ENCODE data around the gene SNRPF. TPM values are rescaled to one million over a fixed set of nuclear protein-coding genes. Genes with fewer than 3 reads are reported as not detected.
"Not testable (repeated sequence)": the region's sequence is repeated elsewhere in the genome, so short reads cannot be mapped to it uniquely, and the experiment has no call there.

SNRPF gene
- 17.2 TPM for total RNA-seq

DNA sequence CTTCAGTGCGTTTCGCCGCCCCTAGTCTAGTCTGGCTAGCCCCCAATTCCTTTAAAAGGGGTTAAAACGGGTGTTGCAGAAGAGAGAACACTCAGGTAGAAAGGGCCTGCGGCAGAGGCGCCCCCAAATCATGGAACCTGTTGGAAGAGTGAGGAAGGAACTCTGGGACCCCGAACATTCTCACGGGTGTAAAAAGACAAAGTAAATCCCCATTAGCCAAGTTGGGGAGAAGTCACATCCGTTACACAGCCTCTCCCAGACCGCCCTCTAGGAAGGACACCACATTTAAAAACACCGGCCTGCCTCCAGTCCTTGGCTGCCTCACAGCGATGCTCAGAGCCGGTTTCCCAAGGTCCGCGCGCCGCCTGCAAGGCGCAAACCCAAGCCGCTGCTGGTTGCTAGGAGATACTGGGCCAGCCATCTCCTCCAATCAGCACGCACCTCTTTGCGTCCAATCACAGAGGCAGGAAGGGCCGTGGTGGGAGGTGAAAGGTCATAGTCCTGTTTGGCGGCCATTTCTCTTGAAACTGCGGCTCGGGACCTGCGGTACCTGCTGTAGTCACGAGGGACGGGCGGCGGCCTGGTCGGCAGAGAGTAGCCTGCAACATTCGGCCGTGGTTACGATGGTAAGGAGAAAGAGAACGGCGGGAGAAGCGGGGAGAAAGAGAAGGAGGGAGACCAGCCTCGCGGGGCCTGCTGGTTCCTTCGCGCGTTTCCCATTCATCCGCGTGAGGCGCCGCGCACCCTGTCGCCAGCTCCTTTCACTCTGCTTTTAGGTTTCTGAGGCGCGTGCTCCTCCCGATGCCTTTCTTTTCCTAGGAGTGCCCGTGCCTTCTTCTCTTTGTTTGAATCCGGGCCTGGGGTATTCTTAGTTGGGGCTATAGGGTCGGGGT is at the start of gene SNRPF:
Gene SNRPF, plus strand, starts transcription at position 502 of the 893 bp plus-strand sequence. Its CDS starts 122 bp downstream, at position 624.
- Histone ChIP-seq H3K9ac (ENCODE audit: low read depth in 1 of 3, low read length in 3 of 3) (peak within 1 kb of the TSS; percentile 81 to 89 (median 87)), H3K27me3 (ENCODE audit: control insufficient read depth in 3 of 3, insufficient read depth in 3 of 3, low read length in 3 of 3) (no peaks in the 10 kb centered on the region), H3K27ac (ENCODE audit: low read depth, low read length) (peak within 1 kb of the TSS; percentile 78), H3K4me3 (ENCODE audit: low read length in 3 of 3) (peak within 1 kb of the TSS; percentile 81 to 95 (median 91)), H3K36me3 (ENCODE audit: control insufficient read depth in 3 of 3, insufficient read depth in 3 of 3, low read length in 3 of 3) (peaks cover 8 to 25% (median 17%) of the 10 kb centered on the region in 3 donors), H3K4me1 (ENCODE audit: control insufficient read depth in 3 of 3, insufficient read depth in 3 of 3, low read length in 3 of 3) (peaks cover 10 to 27% (median 16%) of the 10 kb centered on the region in 3 donors), H3K9me3 (ENCODE audit: control insufficient read depth in 3 of 3, low read length in 3 of 3) (no peaks in the 10 kb centered on the region)

DNA sequence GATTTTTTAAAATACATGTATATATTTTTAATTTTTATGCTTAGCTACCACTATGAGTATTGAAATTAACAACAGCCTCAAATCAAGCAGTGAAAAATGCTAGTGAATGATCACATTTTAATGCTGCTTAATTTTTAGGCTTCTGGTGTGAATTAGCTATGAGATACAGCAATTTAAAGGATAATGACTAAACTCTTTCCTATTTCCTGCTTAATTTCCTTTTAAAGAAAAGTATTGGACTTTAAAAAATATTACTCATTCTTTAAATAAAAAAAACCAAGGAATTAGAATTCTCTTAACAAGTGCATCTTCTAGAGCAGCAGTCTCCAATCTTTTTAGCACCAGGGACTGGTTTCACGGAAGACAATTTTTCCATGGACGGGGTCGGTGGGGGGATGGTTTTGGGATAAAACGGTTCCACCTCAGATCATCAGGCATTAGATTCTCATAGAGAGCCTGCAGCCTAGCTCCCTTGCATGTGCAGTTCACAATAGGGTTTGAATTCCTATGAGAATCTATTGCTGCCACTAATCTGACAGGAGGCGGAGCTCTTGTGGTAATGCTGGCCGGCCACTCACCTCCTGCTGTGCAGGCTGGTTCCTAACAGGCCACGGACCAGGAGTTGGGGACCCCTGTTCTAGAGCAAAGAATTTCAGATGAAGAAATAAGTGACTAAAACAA is 49.6 kb upstream of the SNRPF start:
- Histone ChIP-seq H3K27me3 (ENCODE audit: control insufficient read depth in 3 of 3, insufficient read depth in 3 of 3, low read length in 3 of 3) (no peaks in the 10 kb centered on the region), H3K36me3 (ENCODE audit: control insufficient read depth in 3 of 3, insufficient read depth in 3 of 3, low read length in 3 of 3) (no peaks in the 10 kb centered on the region), H3K27ac (ENCODE audit: low read depth, low read length) (no peak overlapping the region), H3K4me3 (ENCODE audit: low read length in 3 of 3) (no peak overlapping the region), H3K9me3 (ENCODE audit: control insufficient read depth in 3 of 3, low read length in 3 of 3) (no peaks in the 10 kb centered on the region), H3K9ac (ENCODE audit: low read depth in 1 of 3, low read length in 3 of 3) (no peak overlapping the region), H3K4me1 (ENCODE audit: control insufficient read depth in 3 of 3, insufficient read depth in 3 of 3, low read length in 3 of 3) (no peaks in the 10 kb centered on the region)

DNA sequence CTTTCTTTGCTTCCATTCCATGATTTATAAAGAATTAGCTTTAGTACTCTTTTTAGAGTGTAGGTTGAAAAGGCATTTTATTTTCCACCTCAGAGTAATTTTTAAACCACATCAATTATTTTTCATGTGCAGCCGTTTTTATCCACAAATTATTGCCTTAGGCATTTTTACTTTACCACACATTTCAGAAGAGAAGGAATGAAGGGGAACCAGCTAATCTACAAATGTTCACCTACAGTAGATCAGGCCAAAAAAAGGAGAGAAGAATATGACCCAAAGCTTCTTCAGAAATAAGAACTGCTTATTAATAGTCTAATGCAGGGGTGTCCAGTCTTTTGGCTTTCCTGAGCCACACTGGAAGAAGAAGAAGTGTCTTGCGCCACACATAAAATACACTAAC is 48.3 kb upstream of the SNRPF start:
- Histone ChIP-seq H3K9ac (ENCODE audit: low read depth in 1 of 3, low read length in 3 of 3) (no peak overlapping the region), H3K36me3 (ENCODE audit: control insufficient read depth in 3 of 3, insufficient read depth in 3 of 3, low read length in 3 of 3) (no peaks in the 10 kb centered on the region), H3K4me3 (ENCODE audit: low read length in 3 of 3) (no peak overlapping the region), H3K27me3 (ENCODE audit: control insufficient read depth in 3 of 3, insufficient read depth in 3 of 3, low read length in 3 of 3) (no peaks in the 10 kb centered on the region), H3K4me1 (ENCODE audit: control insufficient read depth in 3 of 3, insufficient read depth in 3 of 3, low read length in 3 of 3) (no peaks in the 10 kb centered on the region), H3K27ac (ENCODE audit: low read depth, low read length) (no peak overlapping the region), H3K9me3 (ENCODE audit: control insufficient read depth in 3 of 3, low read length in 3 of 3) (no peaks in the 10 kb centered on the region)

DNA sequence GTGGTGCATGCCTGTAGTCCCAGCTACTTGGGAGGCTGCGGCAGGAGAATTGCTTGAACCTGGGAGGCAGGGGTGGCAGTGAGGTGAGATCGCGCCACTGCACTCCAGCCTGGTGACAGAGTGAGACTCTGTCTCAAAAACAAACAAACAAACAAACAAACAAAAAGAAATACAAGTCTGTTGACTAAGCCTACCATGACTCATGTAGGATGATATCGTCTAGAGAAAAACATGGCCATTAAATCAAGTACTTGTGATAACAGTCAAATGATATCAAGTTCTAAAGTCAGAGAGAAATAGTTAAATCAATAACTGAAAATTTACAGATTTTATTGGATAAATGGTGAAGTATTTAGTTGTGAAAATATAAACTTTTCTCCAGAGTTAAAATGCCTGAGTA is 46.6 kb upstream of the SNRPF start:
- not testable (repeated sequence) for H3K36me3 ChIP-seq (ENCODE audit: control insufficient read depth in 3 of 3, insufficient read depth in 3 of 3, low read length in 3 of 3); H3K9ac ChIP-seq (ENCODE audit: low read depth in 1 of 3, low read length in 3 of 3); H3K27ac ChIP-seq (ENCODE audit: low read depth, low read length)

DNA sequence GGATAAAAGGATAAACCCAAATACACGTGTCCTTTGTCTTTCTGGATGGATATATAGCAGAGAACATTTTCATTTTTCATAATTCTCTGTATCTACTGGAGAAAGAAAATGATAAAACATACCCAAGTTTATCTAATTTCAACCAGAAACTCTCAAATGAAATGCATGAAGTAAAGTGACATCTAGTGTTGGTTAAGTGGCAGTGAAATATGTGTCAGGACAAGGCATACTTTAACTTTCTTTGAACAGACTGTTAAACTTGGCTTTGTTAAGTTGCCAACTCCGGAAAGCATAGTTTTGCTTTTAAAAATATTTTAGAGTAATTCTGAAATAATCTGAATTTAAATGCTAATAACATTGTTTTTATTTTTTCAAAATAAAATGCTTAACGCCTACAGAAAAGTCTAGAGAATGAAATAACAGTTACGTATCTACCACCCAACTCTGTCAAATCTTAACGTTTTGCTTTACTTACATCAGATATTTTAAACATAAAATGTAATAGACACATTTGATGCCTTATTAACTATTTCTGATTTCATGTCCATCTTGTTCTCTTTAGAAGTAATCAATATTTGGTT is 43.0 kb upstream of the SNRPF start:
- no peak overlapping the region for H3K4me3 ChIP-seq (ENCODE audit: low read length in 3 of 3)
- no peaks in the 10 kb centered on the region for H3K27me3 ChIP-seq (ENCODE audit: control insufficient read depth in 3 of 3, insufficient read depth in 3 of 3, low read length in 3 of 3)
- no peak overlapping the region for H3K9ac ChIP-seq (ENCODE audit: low read depth in 1 of 3, low read length in 3 of 3)
- H3K27ac ChIP-seq (ENCODE audit: low read depth, low read length) = no peak overlapping the region
- no peaks in the 10 kb centered on the region for H3K36me3 ChIP-seq (ENCODE audit: control insufficient read depth in 3 of 3, insufficient read depth in 3 of 3, low read length in 3 of 3)
- no peaks in the 10 kb centered on the region for H3K4me1 ChIP-seq (ENCODE audit: control insufficient read depth in 3 of 3, insufficient read depth in 3 of 3, low read length in 3 of 3)
- H3K9me3 ChIP-seq (ENCODE audit: control insufficient read depth in 3 of 3, low read length in 3 of 3) = no peaks in the 10 kb centered on the region

More for the DNA sequence above, 46.6 kb upstream of the SNRPF start:
- not testable (repeated sequence) for H3K27me3 ChIP-seq (ENCODE audit: control insufficient read depth in 3 of 3, insufficient read depth in 3 of 3, low read length in 3 of 3); H3K4me1 ChIP-seq (ENCODE audit: control insufficient read depth in 3 of 3, insufficient read depth in 3 of 3, low read length in 3 of 3); H3K9me3 ChIP-seq (ENCODE audit: control insufficient read depth in 3 of 3, low read length in 3 of 3); H3K4me3 ChIP-seq (ENCODE audit: low read length in 3 of 3)

DNA sequence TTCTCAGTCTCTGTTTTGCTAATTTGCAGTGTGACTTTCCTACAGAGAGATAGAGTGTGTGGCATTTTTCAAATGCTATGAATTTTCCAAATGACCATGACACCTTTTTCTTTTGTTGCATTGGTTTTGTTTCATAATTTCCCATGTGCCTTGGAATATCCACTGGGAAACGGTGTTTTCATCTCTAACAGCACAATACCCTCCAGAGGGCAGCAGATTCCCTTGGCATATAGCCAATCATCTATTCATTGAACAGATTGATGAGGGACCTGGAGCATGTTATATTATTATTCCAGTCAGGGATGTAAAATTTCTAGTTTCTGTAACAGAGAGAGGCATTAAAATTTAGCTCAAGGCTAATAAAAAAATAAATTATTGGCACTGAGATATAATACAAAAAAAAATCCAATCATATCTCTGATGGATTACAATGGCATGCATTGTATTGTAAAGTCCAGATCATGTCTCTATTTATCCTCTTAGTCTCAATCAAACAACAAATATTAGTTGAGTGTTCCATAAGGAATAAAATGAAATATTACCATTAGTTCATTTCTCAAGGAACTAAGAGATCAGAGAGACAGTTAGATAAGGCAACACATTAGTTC is 38.6 kb upstream of the SNRPF start:
- H3K9ac ChIP-seq (ENCODE audit: low read depth in 1 of 3, low read length in 3 of 3) = no peak overlapping the region
- no peak overlapping the region for H3K27ac ChIP-seq (ENCODE audit: low read depth, low read length)
- no peaks in the 10 kb centered on the region for H3K27me3 ChIP-seq (ENCODE audit: control insufficient read depth in 3 of 3, insufficient read depth in 3 of 3, low read length in 3 of 3)
- no peak overlapping the region for H3K4me3 ChIP-seq (ENCODE audit: low read length in 3 of 3)
- H3K36me3 ChIP-seq (ENCODE audit: control insufficient read depth in 3 of 3, insufficient read depth in 3 of 3, low read length in 3 of 3) = no peaks in the 10 kb centered on the region
- no peaks in the 10 kb centered on the region for H3K9me3 ChIP-seq (ENCODE audit: control insufficient read depth in 3 of 3, low read length in 3 of 3)
- no peaks in the 10 kb centered on the region for H3K4me1 ChIP-seq (ENCODE audit: control insufficient read depth in 3 of 3, insufficient read depth in 3 of 3, low read length in 3 of 3)

DNA sequence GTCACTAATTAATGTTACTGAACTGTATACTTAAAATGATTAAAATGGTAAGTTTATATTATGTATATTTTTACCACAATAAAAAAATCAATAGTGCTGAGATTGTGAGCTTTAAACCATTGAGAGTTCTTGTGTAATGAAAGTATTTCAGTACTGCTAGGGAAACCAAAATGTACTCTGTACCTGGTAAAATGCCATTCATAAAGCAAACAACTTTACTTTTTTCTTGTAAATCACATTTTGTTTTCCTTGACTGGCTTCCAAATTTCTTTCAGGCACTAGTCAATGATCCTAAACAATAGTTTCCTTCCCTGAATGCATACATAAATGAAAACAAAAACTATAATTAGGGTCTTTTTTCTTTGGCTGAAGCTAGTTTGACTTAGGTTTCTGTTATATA is 29.4 kb upstream of the SNRPF start:
- H3K27ac ChIP-seq (ENCODE audit: low read depth, low read length) = no peak overlapping the region
- no peaks in the 10 kb centered on the region for H3K27me3 ChIP-seq (ENCODE audit: control insufficient read depth in 3 of 3, insufficient read depth in 3 of 3, low read length in 3 of 3)
- no peaks in the 10 kb centered on the region for H3K36me3 ChIP-seq (ENCODE audit: control insufficient read depth in 3 of 3, insufficient read depth in 3 of 3, low read length in 3 of 3)

DNA sequence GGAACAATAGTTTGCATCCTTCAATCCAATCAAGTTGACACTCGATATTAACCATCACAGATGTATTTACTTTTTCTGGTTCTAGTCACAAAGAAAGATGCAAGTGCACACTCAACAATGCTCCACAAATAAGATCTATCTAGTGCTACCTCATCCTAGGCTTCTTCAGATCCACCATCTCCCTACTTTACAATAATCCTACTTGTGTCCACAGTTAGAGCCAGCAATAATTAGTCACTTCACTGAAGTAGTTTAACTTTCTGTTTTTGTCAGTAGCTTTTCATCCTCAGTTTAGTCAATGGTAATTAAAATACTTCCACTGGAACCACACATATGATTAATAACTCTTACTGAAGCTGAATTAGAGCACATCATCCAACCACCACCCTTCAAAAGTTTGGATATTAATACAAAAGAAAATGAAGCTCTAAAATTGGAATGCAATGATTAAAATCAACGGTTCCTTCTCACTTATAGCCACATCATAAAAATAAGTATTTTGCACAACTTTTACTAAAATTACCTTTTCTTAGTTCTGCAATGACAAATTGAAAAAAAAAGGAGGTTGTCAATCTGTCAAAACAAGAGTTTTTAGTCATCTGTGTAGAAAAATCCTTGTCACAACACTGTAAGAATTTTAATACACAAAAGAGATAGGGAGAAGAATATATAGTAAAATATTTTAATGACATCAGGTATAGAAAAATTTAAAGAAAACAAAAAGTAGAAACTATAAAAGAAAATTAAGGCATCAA is 28.2 kb upstream of the SNRPF start:
- Histone ChIP-seq H3K27me3 (ENCODE audit: control insufficient read depth in 3 of 3, insufficient read depth in 3 of 3, low read length in 3 of 3) (no peaks in the 10 kb centered on the region), H3K9me3 (ENCODE audit: control insufficient read depth in 3 of 3, low read length in 3 of 3) (no peaks in the 10 kb centered on the region), H3K4me1 (ENCODE audit: control insufficient read depth in 3 of 3, insufficient read depth in 3 of 3, low read length in 3 of 3) (no peaks in the 10 kb centered on the region)

More for the DNA sequence above, 29.4 kb upstream of the SNRPF start:
- no peaks in the 10 kb centered on the region for H3K9me3 ChIP-seq (ENCODE audit: control insufficient read depth in 3 of 3, low read length in 3 of 3)
- H3K4me1 ChIP-seq (ENCODE audit: control insufficient read depth in 3 of 3, insufficient read depth in 3 of 3, low read length in 3 of 3) = no peaks in the 10 kb centered on the region
- no peak overlapping the region for H3K9ac ChIP-seq (ENCODE audit: low read depth in 1 of 3, low read length in 3 of 3)
- no peak overlapping the region for H3K4me3 ChIP-seq (ENCODE audit: low read length in 3 of 3)

DNA sequence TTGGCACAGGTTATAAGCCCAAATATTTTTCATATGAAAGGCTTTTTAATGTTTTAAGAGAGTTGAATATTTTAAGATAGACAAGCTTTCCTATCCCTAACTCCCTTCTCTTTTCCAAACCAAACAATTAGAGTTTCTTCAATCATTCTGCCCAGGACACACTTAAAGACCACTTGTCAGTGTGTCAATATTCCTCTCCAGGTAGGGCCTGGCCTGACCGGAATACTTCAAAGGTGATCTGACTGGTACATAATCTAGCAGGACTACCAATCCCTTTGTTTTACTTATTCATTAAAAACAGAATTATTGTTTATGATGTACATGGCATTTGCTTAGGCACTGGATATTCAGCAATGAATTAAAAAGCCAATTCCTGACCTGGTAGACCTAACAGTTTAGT is 24.2 kb upstream of the SNRPF start:
- Histone ChIP-seq H3K4me3 (ENCODE audit: low read length in 3 of 3) (no peak overlapping the region), H3K36me3 (ENCODE audit: control insufficient read depth in 3 of 3, insufficient read depth in 3 of 3, low read length in 3 of 3) (no peaks in the 10 kb centered on the region), H3K27me3 (ENCODE audit: control insufficient read depth in 3 of 3, insufficient read depth in 3 of 3, low read length in 3 of 3) (no peaks in the 10 kb centered on the region), H3K4me1 (ENCODE audit: control insufficient read depth in 3 of 3, insufficient read depth in 3 of 3, low read length in 3 of 3) (peaks cover 0 to 7% (median 0%) of the 10 kb centered on the region in 3 donors), H3K9me3 (ENCODE audit: control insufficient read depth in 3 of 3, low read length in 3 of 3) (no peaks in the 10 kb centered on the region), H3K27ac (ENCODE audit: low read depth, low read length) (no peak overlapping the region), H3K9ac (ENCODE audit: low read depth in 1 of 3, low read length in 3 of 3) (no peak overlapping the region)

More for the DNA sequence above, 28.2 kb upstream of the SNRPF start:
- H3K36me3 ChIP-seq (ENCODE audit: control insufficient read depth in 3 of 3, insufficient read depth in 3 of 3, low read length in 3 of 3) = no peaks in the 10 kb centered on the region
- H3K27ac ChIP-seq (ENCODE audit: low read depth, low read length) = no peak overlapping the region
- no peak overlapping the region for H3K9ac ChIP-seq (ENCODE audit: low read depth in 1 of 3, low read length in 3 of 3)
- H3K4me3 ChIP-seq (ENCODE audit: low read length in 3 of 3) = no peak overlapping the region

Data from skeletal muscle tissue (tissue), 4 donors.